RWPE2 (cell line): ENCODE data around the gene DLL4.

ENCODE experiments used
- ATAC-seq: fragments of 200-7000 bp; cut with Tn5 transposase; 3 replicates; pipeline ENCODE4 v1.9.1; 2021; ENCODE audit warnings: low read depth
- DNase-seq: peaks from one replicate; pipeline ENCODE4 v3.0.0-alpha.2; 2020; ENCODE audit warnings: low spot score
- H3K27ac ChIP-seq: fragments of 450-650 bp; 2 replicates; pipeline ENCODE4 v1.5.1; 2017; ENCODE audit warnings: mild to moderate bottlenecking; ENCODE audit not compliant: poor library complexity, severe bottlenecking
- H3K27me3 ChIP-seq: fragments of 250-450 bp; sonication (Bioruptor Pico); 2 replicates; pipeline ENCODE4 v1.5.1; 2021; ENCODE audit warnings: mild to moderate bottlenecking, moderate library complexity; ENCODE audit not compliant: insufficient read depth, poor library complexity, severe bottlenecking
- H3K36me3 ChIP-seq: fragments of 250-450 bp; sonication (Bioruptor Pico); 2 replicates; pipeline ENCODE4 v1.5.1; 2020; ENCODE audit warnings: low read depth, mild to moderate bottlenecking, moderate library complexity
- H3K4me1 ChIP-seq: fragments of 250-450 bp; sonication (Bioruptor Pico); 2 replicates; pipeline ENCODE4 v1.5.1; 2021; ENCODE audit warnings: mild to moderate bottlenecking, moderate library complexity; ENCODE audit not compliant: insufficient read depth, poor library complexity, severe bottlenecking
- H3K4me3 ChIP-seq: fragments of 250-450 bp; sonication (Bioruptor Pico); 2 replicates; pipeline ENCODE4 v1.5.1; 2021; ENCODE audit warnings: mild to moderate bottlenecking, moderate library complexity; ENCODE audit not compliant: severe bottlenecking
- H3K9me3 ChIP-seq: fragments of 250-450 bp; sonication (Bioruptor Pico); 2 replicates; pipeline ENCODE4 v1.5.1; 2021; ENCODE audit warnings: mild to moderate bottlenecking, moderate library complexity; ENCODE audit not compliant: severe bottlenecking
- CTCF ChIP-seq: fragments of 450-650 bp; IDR thresholded peaks from one replicate; pipeline ENCODE4 v1.5.1; 2017; ENCODE audit warnings: mild to moderate bottlenecking, moderate library complexity; ENCODE audit not compliant: poor library complexity, severe bottlenecking

The DLL4 gene

GRCh38 chr15:40915679-40916078 lies 13.5 kb upstream of the DLL4 start:
- ATAC-seq (no peak), DNase-seq (peak; percentile 73)
- no peaks in the 10 kb centered on the region for H3K36me3 ChIP-seq
- no peaks in the 10 kb centered on the region for H3K27me3 ChIP-seq
- no peak overlapping the region for H3K4me3 ChIP-seq
- H3K9me3 ChIP-seq, result no peaks in the 10 kb centered on the region
- H3K4me1 ChIP-seq, result peaks cover 6% of the 10 kb centered on the region
- peak overlapping the region; percentile 33 for H3K27ac ChIP-seq
- no peak for TF ChIP-seq CTCF

- ATAC-seq, result no peak
- H3K27ac ChIP-seq, result no peak overlapping the region
- peaks cover 6% of the 10 kb centered on the region for H3K4me1 ChIP-seq
Measured at GRCh38 chr15:40917585-40917984, 11.6 kb upstream of the DLL4 start.

GRCh38 chr15:40918146-40918798 lies 10.9 kb upstream of the DLL4 start:
- H3K9me3 ChIP-seq, result no peaks in the 10 kb centered on the region
- DNase-seq (peak; percentile 71), ATAC-seq (no peak)
- H3K36me3 ChIP-seq, result no peaks in the 10 kb centered on the region
- TF ChIP-seq CTCF, result no peak
- H3K4me1 ChIP-seq, result peaks cover 6% of the 10 kb centered on the region
- no peak overlapping the region for H3K4me3 ChIP-seq
- no peak overlapping the region for H3K27ac ChIP-seq
- H3K27me3 ChIP-seq, result no peaks in the 10 kb centered on the region

More at GRCh38 chr15:40917585-40917984, 11.6 kb upstream of the DLL4 start:
- H3K27me3 ChIP-seq, result no peaks in the 10 kb centered on the region
- H3K4me3 ChIP-seq, result no peak overlapping the region
- H3K9me3 ChIP-seq, result no peaks in the 10 kb centered on the region
- TF ChIP-seq CTCF, result no peak
- no peak for DNase-seq
- H3K36me3 ChIP-seq, result no peaks in the 10 kb centered on the region

- Histone ChIP-seq H3K27me3 (no peaks in the 10 kb centered on the region), H3K27ac (no peak overlapping the region), H3K36me3 (no peaks in the 10 kb centered on the region), H3K4me1 (peaks cover 6% of the 10 kb centered on the region), H3K9me3 (no peaks in the 10 kb centered on the region), H3K4me3 (no peak overlapping the region)
- ATAC-seq (no peak), DNase-seq (peak; percentile 70)
- no peak for TF ChIP-seq CTCF
Measured at GRCh38 chr15:40918799-40919392, 10.2 kb upstream of the DLL4 start.

- no peak for TF ChIP-seq CTCF
- Histone ChIP-seq H3K4me1 (no peaks in the 10 kb centered on the region), H3K4me3 (no peak overlapping the region), H3K27ac (no peak overlapping the region), H3K27me3 (peaks cover 18% of the 10 kb centered on the region), H3K36me3 (no peaks in the 10 kb centered on the region), H3K9me3 (no peaks in the 10 kb centered on the region)
- no peak; the same call in 2 of the 3 replicates for ATAC-seq
- no peak for DNase-seq
Measured at GRCh38 chr15:40921949-40922607, 7.1 kb upstream of the DLL4 start.
